Pancreas (tissue), 10 donors: ENCODE results near the gene FAM216B. TPM values are rescaled to one million over a fixed set of nuclear protein-coding genes. Genes with fewer than 3 reads are reported as not detected.
"Not testable (repeated sequence)": the region's sequence is repeated elsewhere in the genome, so short reads cannot be mapped to it uniquely, and the experiment has no call there.

Experiments used
- ATAC-seq, 4 donors: fragments of 200-7000 bp; cut with Tn5 transposase; one replicate each; pipeline versions ENCODE4 v1.8.0 to v1.9.1; 2020; ENCODE audit warnings: mild to moderate bottlenecking in 4 of 4, moderate library complexity in 4 of 4
- DNase-seq, 6 donors: peaks; one replicate each; pipeline ENCODE4 v3.0.0-alpha.2; 2020
- FAIRE-seq: peaks from 2 replicates; lab custom pipeline; 2012; peaks lifted over from hg19 to GRCh38; lab: Jason Lieb, UNC
- H3K27ac ChIP-seq, 4 donors: fragments of 200-600 bp; sonication (generic); 1 replicate in 3 of 4; 2 replicates in 1 of 4; pipeline versions ENCODE4 v1.5.0 to v1.8.0; 2020
- H3K27me3 ChIP-seq, 4 donors: fragments of 200-600 bp; one replicate each; pipeline ENCODE4 v1.8.0; 2021
- H3K36me3 ChIP-seq, 3 donors: fragments of 200-600 bp; sonication (generic) in 1 of 3; one replicate each; pipeline versions ENCODE4 v1.5.0 to v1.8.0; 2020 to 2021
- H3K4me1 ChIP-seq, 3 donors: fragments of 200-600 bp; one replicate each; pipeline ENCODE4 v1.8.0; 2021
- H3K4me3 ChIP-seq, 4 donors: fragments of 200-600 bp; sonication (generic) in 2 of 4; one replicate each; pipeline versions ENCODE4 v1.5.0 to v1.8.0; 2020 to 2021
- H3K9me3 ChIP-seq, 4 donors: fragments of 200-600 bp; one replicate each; pipeline ENCODE4 v1.8.0; 2021
- CTCF ChIP-seq, 4 donors: fragments of 200-600 bp; sonication (generic) in 3 of 4; IDR thresholded peaks; one replicate each; pipeline versions ENCODE4 v1.5.0 to v1.8.0; 2021; ENCODE audit warnings: antibody characterized with exemption in 4 of 4
- WGBS, 2 donors: extraction: QIAGEN DNeasy Blood & Tissue Kit; methylation state at CpG; one replicate each; pipeline ENCODE4 v1.1.7; 2013; 5-methylcytosine and 5-hydroxymethylcytosine counted together
- intact Hi-C, 3 donors: fragments of 100-400 bp; cut with DNase I; formaldehyde crosslinking; loops; one replicate each; pipeline versions ENCODE4 v1.11.1 to v1.14.2; 2022
- polyA plus RNA-seq, 2 donors: library from polyadenylated mRNA; stranded (reverse); fragments of 200-250 nt; gene quantifications; one replicate each; pipeline ENCODE4 v1.2.3, GENCODE V29; 2013
- total RNA-seq, 6 donors: library from RNA; stranded (reverse); fragmentation: NEBNext Ultra II Directional in 4 of 6; extraction: Animal tissue kit (Norgen Biotek cat#: 25700) in 4 of 6; gene quantifications; one replicate each; pipeline versions ENCODE4 v1.2.1 to v1.2.4, GENCODE V29; 2021 to 2023
- donor health status: healthy with polysubstance abuse.
- donor health status: DM: no; HTN: no; CAD: no; lungs with moderate emphysema.
- donor health status: DM: no; HTN: no; CAD: no.
- donor health status: control.
- donor health status: control.
- donor health status: Bipolar disorder and iron deficiency.
- donor health status: DM: yes; HTN: yes; CAD: no.
- donor health status: DM: no; HTN: no; CAD: no.
- donor health status: DM: no; HTN: no; CAD: no.
- donor health status: DM: yes; HTN: yes; CAD: no.

FAM216B gene
- total and polyA plus RNA-seq, 8 donors: 0.06 TPM; not detected in 7

GRCh38 chr13:42812316-42812715 is 30.9 kb downstream of the FAM216B start:
- intact Hi-C loops: no loop called here
- DNase-seq: no peak
- Histone ChIP-seq H3K9me3 (no peaks in the 10 kb centered on the region), H3K27me3 (no peaks in the 10 kb centered on the region), H3K4me3 (no peak overlapping the region), H3K27ac (no peak overlapping the region), H3K4me1 (no peaks in the 10 kb centered on the region), H3K36me3 (no peaks in the 10 kb centered on the region)
- 69 to 79% methylated on average over 5 of the region's 5 CpGs for WGBS, 2 donors
- peak in 1 of 4 donors; percentile 55 for ATAC-seq
- TF ChIP-seq CTCF (IDR thresholded peaks at IDR 0.05): no peak
- no peak for FAIRE-seq

GRCh38 chr13:42814868-42815267 is 33.5 kb downstream of the FAM216B start:
- Histone ChIP-seq H3K9me3 (no peaks in the 10 kb centered on the region), H3K27ac (no peak overlapping the region), H3K4me3 (no peak overlapping the region), H3K4me1 (no peaks in the 10 kb centered on the region), H3K27me3 (no peaks in the 10 kb centered on the region), H3K36me3 (no peaks in the 10 kb centered on the region)
- no peak for TF ChIP-seq CTCF (IDR thresholded peaks at IDR 0.05)
- FAIRE-seq (no peak), ATAC-seq (peak in 1 of 4 donors; percentile 42), DNase-seq (no peak)
- intact Hi-C loops: no loop called here

GRCh38 chr13:42815681-42816080 is 34.3 kb downstream of the FAM216B start:
- no peak overlapping the region for H3K4me3 ChIP-seq
- DNase-seq (no peak), ATAC-seq (no peak), FAIRE-seq (no peak)
- H3K36me3 ChIP-seq: no peaks in the 10 kb centered on the region
- TF ChIP-seq CTCF (IDR thresholded peaks at IDR 0.05): no peak
- no peaks in the 10 kb centered on the region for H3K9me3 ChIP-seq
- intact Hi-C loops: no loop called here
- 63 to 64% methylated on average over 3 of the region's 3 CpGs for WGBS, 2 donors
- no peaks in the 10 kb centered on the region for H3K4me1 ChIP-seq
- no peak overlapping the region for H3K27ac ChIP-seq
- H3K27me3 ChIP-seq: no peaks in the 10 kb centered on the region

- ATAC-seq (no peak), FAIRE-seq (no peak), DNase-seq (no peak)
- TF ChIP-seq CTCF (IDR thresholded peaks at IDR 0.05): no peak
- WGBS, 2 donors: 88 to 93% methylated on average over 2 of the region's 2 CpGs
- H3K27ac ChIP-seq: no peak overlapping the region
- no peak overlapping the region for H3K4me3 ChIP-seq
- H3K4me1 ChIP-seq: no peaks in the 10 kb centered on the region
- no peaks in the 10 kb centered on the region for H3K9me3 ChIP-seq
- H3K27me3 ChIP-seq: no peaks in the 10 kb centered on the region
- H3K36me3 ChIP-seq: no peaks in the 10 kb centered on the region
- intact Hi-C loops: no loop called here
These were observed 35.2 kb downstream of the FAM216B start for GRCh38 chr13:42816538-42816937.

GRCh38 chr13:42819687-42820086 is 38.3 kb downstream of the FAM216B start:
- H3K4me1 ChIP-seq, H3K27me3 ChIP-seq, intact Hi-C loops, FAIRE-seq, H3K36me3 ChIP-seq, ATAC-seq, H3K9me3 ChIP-seq, DNase-seq, H3K27ac ChIP-seq, H3K4me3 ChIP-seq: not testable (repeated sequence)
- 54 to 69% methylated on average over 1 of the region's 1 CpG for WGBS, 2 donors
